SK-N-SH (cell line): ENCODE data around the gene CTSA.

ENCODE experiments used
- CTCF ChIP-seq: fragments of 200-600 bp; sonication (generic); IDR thresholded peaks from 2 replicates; pipeline ENCODE4 v1.6.1; 2017; ENCODE audit warnings: antibody characterized with exemption, mild to moderate bottlenecking, moderate library complexity
- EP300 ChIP-seq, 2 experiments: IDR thresholded peaks; 2 replicates each; pipeline versions ENCODE4 v1.4.0 to v1.6.1; 2012; ENCODE audit warnings: borderline replicate concordance in 1 of 2, low read depth in 1 of 2, low read length in 1 of 2
- GABPA ChIP-seq: IDR thresholded peaks from 2 replicates; pipeline ENCODE4 v1.4.0; 2012; ENCODE audit warnings: low read depth, mild to moderate bottlenecking
- MXI1 ChIP-seq: IDR thresholded peaks from 2 replicates; pipeline ENCODE4 v1.6.1; 2012; ENCODE audit warnings: mild to moderate bottlenecking, low read depth, low read length, improper control_type of control experiment
- POLR2AphosphoS5 ChIP-seq: IDR thresholded peaks from 2 replicates; pipeline ENCODE4 v1.6.1; 2012; ENCODE audit warnings: low read depth, low read length
- RCOR1 ChIP-seq: fragments of 150-350 bp; IDR thresholded peaks from 2 replicates; pipeline ENCODE4 v1.6.1; 2017; ENCODE audit warnings: antibody characterized with exemption, low read length
- REST ChIP-seq: IDR thresholded peaks from 2 replicates; pipeline ENCODE4 v1.6.1; 2012; ENCODE audit warnings: mild to moderate bottlenecking, low read depth, low read length, moderate library complexity
- SIN3A ChIP-seq: IDR thresholded peaks from 2 replicates; pipeline ENCODE4 v1.6.1; 2012; ENCODE audit warnings: low read depth, mild to moderate bottlenecking, low read length, moderate library complexity, borderline replicate concordance
- TEAD4 ChIP-seq: IDR thresholded peaks from 2 replicates; pipeline ENCODE4 v1.4.0; 2012; ENCODE audit warnings: mild to moderate bottlenecking, borderline replicate concordance; ENCODE audit not compliant: insufficient read depth
- YY1 ChIP-seq: IDR thresholded peaks from 2 replicates; pipeline ENCODE4 v1.4.0; 2012; ENCODE audit warnings: low read depth, mild to moderate bottlenecking
- TF ChIP-seq, protein P1 (sequence below): fragments of 150-350 bp; IDR thresholded peaks from 2 replicates; pipeline ENCODE4 v1.6.1; 2017; ENCODE audit warnings: antibody characterized with exemption, low read length, low read depth, borderline replicate concordance

- TF ChIP-seq MXI1 (peak; percentile 89; the same call in 1 of the 2 replicates), YY1 (peak; percentile 90), CTCF (no peak), TEAD4 (no peak), GABPA (no peak), EP300 (IDR thresholded peaks at IDR 0.05; ENCODE audit: borderline replicate concordance in 1 of 2, low read depth in 1 of 2, low read length in 1 of 2) (no peak), RCOR1 (no peak), REST (no peak; the same call in 1 of the 2 replicates), POLR2AphosphoS5 (peak; percentile 88), SIN3A (peak; percentile 32; the same call in 1 of the 2 replicates)
- TF ChIP-seq, protein P1, sequence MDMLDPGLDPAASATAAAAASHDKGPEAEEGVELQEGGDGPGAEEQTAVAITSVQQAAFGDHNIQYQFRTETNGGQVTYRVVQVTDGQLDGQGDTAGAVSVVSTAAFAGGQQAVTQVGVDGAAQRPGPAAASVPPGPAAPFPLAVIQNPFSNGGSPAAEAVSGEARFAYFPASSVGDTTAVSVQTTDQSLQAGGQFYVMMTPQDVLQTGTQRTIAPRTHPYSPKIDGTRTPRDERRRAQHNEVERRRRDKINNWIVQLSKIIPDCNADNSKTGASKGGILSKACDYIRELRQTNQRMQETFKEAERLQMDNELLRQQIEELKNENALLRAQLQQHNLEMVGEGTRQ = no peak
Measured at GRCh38 chr20:45880988-45881788, 9.9 kb upstream of the CTSA start, which contains the start of gene ZSWIM1.
